HepG2 (cell line): ENCODE data around the gene ARFGEF2. TPM values are rescaled to one million over a fixed set of nuclear protein-coding genes. Genes with fewer than 3 reads are reported as not detected.

Source experiments
- CEBPG ChIP-seq: IDR thresholded peaks from 2 replicates; pipeline ENCODE4 v1.6.1; 2016
- CHCHD3 ChIP-seq: sonication (generic); formaldehyde crosslinking; IDR thresholded peaks from 2 replicates; pipeline ENCODE4 v1.8.0; 2022; ENCODE audit warnings: mild to moderate bottlenecking, missing genetic modification reagents, moderate library complexity
- FOXK1 ChIP-seq: sonication (generic); formaldehyde crosslinking; IDR thresholded peaks from 2 replicates; pipeline ENCODE4 v1.4.0; 2020; ENCODE audit warnings: low read depth, missing genetic modification reagents, borderline replicate concordance
- MBNL3 ChIP-seq: fragments of 250-450 bp; sonication (Bioruptor Pico); conservative IDR thresholded peaks from 2 replicates; pipeline ENCODE4 v1.8.0; 2022; ENCODE audit warnings: mild to moderate bottlenecking, inconsistent platforms
- MIER3 ChIP-seq: IDR thresholded peaks from 2 replicates; pipeline ENCODE4 v1.6.1; 2016; ENCODE audit warnings: missing compliant biosample characterization, borderline replicate concordance
- NCOA1 ChIP-seq: sonication (generic); formaldehyde crosslinking; IDR thresholded peaks from 2 replicates; pipeline ENCODE4 v1.9.0; 2021; ENCODE audit warnings: missing genetic modification reagents
- RFXAP ChIP-seq: sonication (generic); formaldehyde crosslinking; IDR thresholded peaks from 2 replicates; pipeline ENCODE4 v1.4.0; 2020; ENCODE audit warnings: missing genetic modification reagents, borderline replicate concordance
- TARDBP ChIP-seq: sonication (generic); formaldehyde crosslinking; IDR thresholded peaks from 2 replicates; pipeline ENCODE4 v1.8.0; 2022; ENCODE audit warnings: mild to moderate bottlenecking, missing genetic modification reagents
- TFDP1 ChIP-seq: IDR thresholded peaks from 2 replicates; pipeline ENCODE4 v1.6.1; 2016; ENCODE audit warnings: missing compliant biosample characterization, missing genetic modification reagents, borderline replicate concordance
- ZBED4 ChIP-seq: sonication (generic); formaldehyde crosslinking; IDR thresholded peaks from 2 replicates; pipeline ENCODE4 v1.4.0; 2020; ENCODE audit warnings: missing genetic modification reagents, borderline replicate concordance
- ZFY ChIP-seq: sonication (generic); formaldehyde crosslinking; IDR thresholded peaks from 2 replicates; pipeline ENCODE4 v1.4.0; 2020; ENCODE audit warnings: missing genetic modification reagents
- ZNF672 ChIP-seq: sonication (generic); formaldehyde crosslinking; IDR thresholded peaks from 2 replicates; pipeline ENCODE4 v1.8.1; 2022; ENCODE audit warnings: missing genetic modification reagents
- ZNF841 ChIP-seq: sonication (generic); formaldehyde crosslinking; IDR thresholded peaks from 2 replicates; pipeline ENCODE4 v1.8.1; 2023; ENCODE audit warnings: missing genetic modification reagents, borderline replicate concordance
- polyA plus RNA-seq, 8 experiments: library from polyadenylated mRNA; depleted of rRNA in 3 of 8; stranded (reverse) in 7 of 8; unstranded in 1 of 8; fragments of >200 nt; fragmentation: Illumina TruSeq in 4 of 8; extraction: Trizol in 4 of 8; gene quantifications; 2 replicates each; pipeline versions ENCODE4 v1.2.1 to v1.2.3, GENCODE V29; 2011 to 2016; ENCODE audit warnings: low read depth in 4 of 8, missing spikeins in 1 of 8, mixed read lengths in 1 of 8; ENCODE audit not compliant: insufficient read depth in 1 of 8
- total RNA-seq, 5 experiments: library from RNA; depleted of rRNA; stranded (reverse); fragments of >200 nt; fragmentation: Illumina TruSeq; extraction: Trizol; gene quantifications; 2 replicates each; pipeline ENCODE4 v1.2.3, GENCODE V29; 2016; ENCODE audit warnings: low read depth in 1 of 5
- TF ChIP-seq, protein P1 (sequence below): sonication (generic); formaldehyde crosslinking; IDR thresholded peaks from 2 replicates; pipeline ENCODE4 v1.4.0; 2020; ENCODE audit warnings: missing genetic modification reagents
- TF ChIP-seq, protein P2 (sequence below): sonication (generic); formaldehyde crosslinking; IDR thresholded peaks from 2 replicates; pipeline ENCODE4 v1.8.0; 2022; ENCODE audit warnings: missing genetic modification reagents, mild to moderate bottlenecking, inconsistent platforms, borderline replicate concordance
- TF ChIP-seq, protein P3 (sequence below): sonication (generic); formaldehyde crosslinking; IDR thresholded peaks from 2 replicates; pipeline ENCODE4 v1.5.1; 2020; ENCODE audit warnings: missing genetic modification reagents, mild to moderate bottlenecking, borderline replicate concordance

ARFGEF2 gene
- total and polyA plus RNA-seq, 2 of the 13 experiments (the other 11 are each of a cell fraction or from before 2014, with no cell fraction given), result 44.0 to 60.8 TPM

GRCh38 chr20:48921168-48921882 is at the start of gene ARFGEF2 (continued):
- TF ChIP-seq TFDP1 (peak; percentile 79; the same call in 1 of the 2 replicates), TARDBP (CRISPR knock-in tag) (0 out of 2 replicates have a peak, but pooled peaks have one; percentile 23), ZBED4 (CRISPR knock-in tag) (no peak; the same call in 1 of the 2 replicates), FOXK1 (CRISPR knock-in tag) (peak; percentile 33), CEBPG (CRISPR knock-in tag) (no peak; the same call in 1 of the 2 replicates), ZNF672 (CRISPR knock-in tag) (no peak), ZFY (CRISPR knock-in tag) (no peak), MBNL3 (CRISPR knock-in tag) (0 out of 2 replicates have a peak, but pooled peaks have one; percentile 33), CHCHD3 (CRISPR knock-in tag) (no peak), MIER3 (CRISPR knock-in tag) (no peak; the same call in 1 of the 2 replicates), ZNF841 (CRISPR knock-in tag) (peak; percentile 89), NCOA1 (CRISPR knock-in tag) (no peak; the same call in 1 of the 2 replicates), RFXAP (no peak)
- TF ChIP-seq, protein P1, sequence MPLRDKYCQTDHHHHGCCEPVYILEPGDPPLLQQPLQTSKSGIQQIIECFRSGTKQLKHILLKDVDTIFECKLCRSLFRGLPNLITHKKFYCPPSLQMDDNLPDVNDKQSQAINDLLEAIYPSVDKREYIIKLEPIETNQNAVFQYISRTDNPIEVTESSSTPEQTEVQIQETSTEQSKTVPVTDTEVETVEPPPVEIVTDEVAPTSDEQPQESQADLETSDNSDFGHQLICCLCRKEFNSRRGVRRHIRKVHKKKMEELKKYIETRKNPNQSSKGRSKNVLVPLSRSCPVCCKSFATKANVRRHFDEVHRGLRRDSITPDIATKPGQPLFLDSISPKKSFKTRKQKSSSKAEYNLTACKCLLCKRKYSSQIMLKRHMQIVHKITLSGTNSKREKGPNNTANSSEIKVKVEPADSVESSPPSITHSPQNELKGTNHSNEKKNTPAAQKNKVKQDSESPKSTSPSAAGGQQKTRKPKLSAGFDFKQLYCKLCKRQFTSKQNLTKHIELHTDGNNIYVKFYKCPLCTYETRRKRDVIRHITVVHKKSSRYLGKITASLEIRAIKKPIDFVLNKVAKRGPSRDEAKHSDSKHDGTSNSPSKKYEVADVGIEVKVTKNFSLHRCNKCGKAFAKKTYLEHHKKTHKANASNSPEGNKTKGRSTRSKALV (CRISPR knock-in tag), result no peak
- TF ChIP-seq, protein P2, sequence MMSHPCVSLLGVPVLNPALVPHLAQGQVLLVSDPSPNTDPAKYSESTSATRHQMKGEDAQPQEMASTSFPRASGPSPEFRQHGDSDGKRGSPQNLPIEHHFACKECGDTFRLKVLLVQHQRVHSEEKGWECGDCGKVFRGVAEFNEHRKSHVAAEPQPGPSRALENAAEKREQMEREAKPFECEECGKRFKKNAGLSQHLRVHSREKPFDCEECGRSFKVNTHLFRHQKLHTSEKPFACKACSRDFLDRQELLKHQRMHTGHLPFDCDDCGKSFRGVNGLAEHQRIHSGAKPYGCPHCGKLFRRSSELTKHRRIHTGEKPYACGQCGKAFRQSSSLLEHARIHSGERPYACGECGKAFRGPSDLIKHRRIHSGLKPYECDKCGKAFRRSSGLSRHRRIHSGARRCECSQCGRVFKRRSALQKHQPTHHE, result 0 out of 2 replicates have a peak, but pooled peaks have one; percentile 21
- TF ChIP-seq, protein P3, sequence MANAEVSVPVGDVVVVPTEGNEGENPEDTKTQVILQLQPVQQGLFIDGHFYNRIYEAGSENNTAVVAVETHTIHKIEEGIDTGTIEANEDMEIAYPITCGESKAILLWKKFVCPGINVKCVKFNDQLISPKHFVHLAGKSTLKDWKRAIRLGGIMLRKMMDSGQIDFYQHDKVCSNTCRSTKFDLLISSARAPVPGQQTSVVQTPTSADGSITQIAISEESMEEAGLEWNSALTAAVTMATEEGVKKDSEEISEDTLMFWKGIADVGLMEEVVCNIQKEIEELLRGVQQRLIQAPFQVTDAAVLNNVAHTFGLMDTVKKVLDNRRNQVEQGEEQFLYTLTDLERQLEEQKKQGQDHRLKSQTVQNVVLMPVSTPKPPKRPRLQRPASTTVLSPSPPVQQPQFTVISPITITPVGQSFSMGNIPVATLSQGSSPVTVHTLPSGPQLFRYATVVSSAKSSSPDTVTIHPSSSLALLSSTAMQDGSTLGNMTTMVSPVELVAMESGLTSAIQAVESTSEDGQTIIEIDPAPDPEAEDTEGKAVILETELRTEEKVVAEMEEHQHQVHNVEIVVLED, result peak; percentile 96
